Midbrain (tissue), 1 donor: ENCODE data around the gene IFIT5.
"Not testable (repeated sequence)": the region's sequence is repeated elsewhere in the genome, so short reads cannot be mapped to it uniquely, and the experiment has no call there.

Source experiments
- DNase-seq: peaks from one replicate; lab custom pipeline; 2025; lab: John Stamatoyannopoulos, UW

IFIT5 gene

DNA sequence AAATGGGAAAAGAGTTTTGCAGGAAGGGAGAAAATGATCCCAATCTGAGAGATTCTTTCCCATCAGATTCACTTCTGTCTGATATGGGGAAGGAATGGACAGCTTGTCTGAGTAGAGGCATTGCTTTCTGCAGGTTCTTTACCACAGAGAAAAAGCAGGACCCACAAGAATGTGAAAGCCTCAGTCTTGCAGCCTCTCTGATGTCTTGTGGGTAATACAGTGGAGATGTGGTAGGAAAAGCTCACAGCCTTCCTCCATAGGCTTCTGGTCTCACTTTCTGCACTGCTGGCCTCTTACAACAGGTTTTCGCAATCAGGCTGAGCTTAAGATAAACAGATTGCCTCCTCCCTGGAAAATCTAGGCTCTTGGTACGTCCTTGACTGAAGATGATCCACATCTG, 21.4 kb upstream of the IFIT5 start:
- peak; percentile 51 for DNase-seq

DNA sequence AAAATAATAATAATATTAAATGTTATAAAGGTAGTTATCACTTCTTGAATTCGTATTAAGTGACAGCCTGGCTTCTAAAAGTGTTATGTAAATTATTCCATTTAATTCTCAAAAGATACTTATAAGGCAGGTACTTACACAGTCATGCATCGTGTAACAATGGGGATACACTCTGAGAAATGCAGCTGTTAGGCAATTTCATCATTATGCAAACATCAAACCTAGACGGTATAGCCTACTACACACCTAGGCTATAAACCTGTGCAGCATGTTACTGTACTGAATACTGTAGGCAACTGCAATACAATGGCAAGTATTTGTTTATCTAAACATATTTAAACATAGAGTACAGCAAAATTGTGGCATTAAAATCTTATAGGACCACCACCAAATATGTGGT, 20.5 kb upstream of the IFIT5 start:
- DNase-seq: no peak

DNA sequence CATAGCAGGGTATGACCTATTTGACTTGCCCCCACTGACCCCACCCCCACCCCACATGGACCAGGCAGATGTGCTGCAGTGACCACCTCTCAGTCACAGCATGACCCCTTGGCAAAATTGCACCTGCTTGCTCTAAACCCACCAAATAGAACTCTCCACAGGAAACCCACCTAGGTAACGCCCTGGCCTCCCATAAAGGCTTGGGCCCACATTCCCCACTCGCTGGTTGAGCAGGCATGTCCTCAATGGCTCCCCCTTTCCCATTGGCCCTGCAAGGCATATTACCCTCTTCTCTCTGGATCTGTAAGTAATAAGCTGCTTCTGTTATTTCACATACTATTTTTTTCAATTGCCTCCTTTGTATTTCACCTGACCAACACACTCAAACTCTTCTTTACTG, 19.2 kb upstream of the IFIT5 start:
- DNase-seq: no peak

DNA sequence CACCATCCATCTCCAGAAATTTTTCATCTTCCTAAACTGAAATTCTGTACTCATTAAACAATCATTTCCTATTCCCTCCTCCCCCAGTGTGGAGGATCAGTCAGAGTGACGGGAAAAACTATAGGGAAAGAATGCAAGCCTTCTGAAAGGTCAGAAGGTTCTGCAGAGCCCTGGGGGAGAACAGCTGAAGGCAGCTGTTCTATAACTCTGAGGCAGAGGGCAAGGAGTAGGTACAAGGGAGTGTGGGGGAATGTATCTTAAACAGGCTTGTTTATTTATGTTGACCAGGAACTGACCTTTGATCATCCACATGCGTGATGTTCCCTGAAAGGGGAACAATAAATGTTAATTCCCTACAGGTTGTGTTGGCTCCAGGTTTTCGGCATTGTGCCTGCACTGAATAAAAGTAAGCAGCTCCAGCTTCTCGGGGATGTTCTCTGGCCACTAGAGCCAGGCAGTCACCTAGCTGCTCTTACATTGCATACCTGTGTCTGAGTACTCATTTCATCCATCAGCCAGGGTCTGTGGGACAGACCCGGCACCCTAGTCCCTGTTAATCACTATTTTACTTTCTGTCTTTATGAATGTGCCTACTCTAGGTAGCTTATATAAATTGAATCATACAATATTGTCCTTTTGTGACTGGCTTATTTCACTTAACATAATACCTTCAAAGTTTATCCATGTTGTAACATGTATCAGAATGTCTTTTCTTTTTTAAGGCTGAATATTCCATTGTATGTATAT, 16.2 kb upstream of the IFIT5 start:
- no peak for DNase-seq

DNA sequence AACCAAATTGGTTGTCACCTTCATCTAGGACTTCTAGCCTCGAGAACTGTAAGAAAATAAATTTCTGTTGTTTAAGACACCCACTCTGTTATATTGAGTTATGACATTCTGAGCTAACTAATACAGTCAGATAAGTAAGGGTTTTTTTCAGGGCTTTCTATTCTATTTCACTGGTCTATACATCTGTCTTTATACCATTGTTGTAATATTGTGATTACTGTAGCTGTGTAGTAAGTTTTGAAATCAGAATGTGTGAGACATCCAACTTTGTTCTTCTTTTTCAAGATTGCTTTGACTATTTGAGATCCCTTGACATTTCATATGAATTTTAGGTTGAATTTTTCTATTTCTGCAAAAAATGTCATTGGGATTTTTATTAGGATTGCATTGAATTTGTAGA, 14.4 kb upstream of the IFIT5 start:
- DNase-seq: no peak

DNA sequence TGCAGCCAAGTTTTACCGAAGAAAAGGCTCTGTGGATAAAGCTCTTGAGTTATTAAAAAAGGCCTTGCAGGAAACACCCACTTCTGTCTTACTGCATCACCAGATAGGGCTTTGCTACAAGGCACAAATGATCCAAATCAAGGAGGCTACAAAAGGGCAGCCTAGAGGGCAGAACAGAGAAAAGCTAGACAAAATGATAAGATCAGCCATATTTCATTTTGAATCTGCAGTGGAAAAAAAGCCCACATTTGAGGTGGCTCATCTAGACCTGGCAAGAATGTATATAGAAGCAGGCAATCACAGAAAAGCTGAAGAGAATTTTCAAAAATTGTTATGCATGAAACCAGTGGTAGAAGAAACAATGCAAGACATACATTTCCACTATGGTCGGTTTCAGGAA, 11.3 kb upstream of the IFIT5 start:
- DNase-seq: no peak

DNA sequence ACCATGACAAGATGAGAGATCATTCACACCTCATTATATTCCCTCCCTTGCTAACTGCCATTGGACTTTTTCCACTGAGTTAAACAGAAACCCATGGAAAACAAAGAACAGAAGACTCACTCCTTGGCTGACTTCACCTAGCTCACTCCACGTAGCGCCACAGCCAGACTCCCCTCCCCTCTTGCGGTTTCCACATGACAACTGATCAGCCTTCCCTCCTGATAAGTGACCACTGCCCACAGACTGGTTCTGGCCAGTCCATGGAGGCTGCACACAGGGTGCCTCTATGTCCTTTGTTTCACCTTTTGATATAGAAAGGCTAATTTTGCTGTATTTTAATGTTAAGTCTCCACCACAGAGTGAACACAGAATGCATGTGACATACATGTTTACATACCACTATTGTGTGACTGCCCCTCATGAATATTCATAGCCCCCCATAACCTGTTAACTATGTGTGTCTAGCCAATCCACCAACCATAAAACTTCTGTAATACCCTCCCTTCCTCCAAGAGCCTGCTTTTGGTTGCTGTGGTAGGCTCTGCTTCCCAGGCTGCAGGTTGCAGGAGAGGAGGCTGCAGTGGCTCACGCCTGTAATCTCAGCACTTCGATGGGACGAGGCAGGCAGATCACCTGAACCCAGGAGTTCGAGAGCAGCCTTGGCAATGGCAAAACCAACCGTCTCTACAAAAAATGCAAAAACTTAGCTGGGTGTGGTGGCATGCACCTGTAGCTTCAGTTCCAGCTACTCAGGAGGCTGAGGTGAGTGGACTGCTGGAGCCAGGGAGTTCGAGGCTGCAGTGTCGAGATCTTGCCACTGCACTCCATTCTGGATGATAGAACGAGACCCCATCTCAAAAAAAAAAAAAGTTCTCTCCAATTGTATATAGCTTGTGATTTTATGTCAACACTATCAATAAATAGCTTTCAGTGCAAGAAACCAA, 10.0 kb upstream of the IFIT5 start:
- no peak for DNase-seq

DNA sequence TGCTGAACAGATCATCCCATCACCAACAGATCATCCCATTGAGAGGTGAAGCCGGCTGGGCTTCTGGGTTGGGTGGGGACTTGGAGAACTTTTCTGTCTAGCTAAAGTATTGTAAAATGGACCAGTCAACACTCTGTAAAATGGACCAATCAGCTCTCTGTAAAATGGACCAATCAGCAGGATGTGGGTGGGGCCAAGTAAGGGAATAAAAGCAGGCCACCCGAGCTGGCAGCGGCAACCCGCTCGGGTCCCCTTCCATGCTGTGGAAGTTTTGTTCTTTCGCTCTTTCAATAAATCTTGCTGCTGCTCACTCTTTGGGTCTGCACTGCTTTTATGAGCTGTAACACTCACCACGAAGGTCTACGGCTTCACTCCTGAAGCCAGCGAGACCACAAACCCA, 8.2 kb upstream of the IFIT5 start:
- not testable (repeated sequence) for DNase-seq

DNA sequence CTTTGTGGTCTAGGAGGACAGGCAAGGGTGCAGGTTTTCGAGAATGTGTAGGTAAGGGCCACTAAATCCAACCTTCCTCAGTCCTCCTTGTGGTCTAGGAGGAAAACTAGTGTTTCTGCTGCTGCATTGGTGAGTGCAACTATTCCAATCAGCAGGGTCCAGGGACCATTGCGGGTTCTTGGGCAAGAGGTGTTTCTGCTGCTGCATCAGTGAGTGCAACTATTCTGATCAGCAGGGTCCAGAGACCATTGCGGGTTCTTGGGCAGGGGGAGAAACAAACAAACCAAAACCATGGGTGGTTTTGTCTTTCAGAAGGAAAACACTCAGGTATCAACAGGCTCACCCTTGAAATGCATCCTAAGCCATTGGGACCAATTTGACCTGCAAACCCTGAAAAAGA, 6.6 kb upstream of the IFIT5 start:
- not testable (repeated sequence) for DNase-seq

DNA sequence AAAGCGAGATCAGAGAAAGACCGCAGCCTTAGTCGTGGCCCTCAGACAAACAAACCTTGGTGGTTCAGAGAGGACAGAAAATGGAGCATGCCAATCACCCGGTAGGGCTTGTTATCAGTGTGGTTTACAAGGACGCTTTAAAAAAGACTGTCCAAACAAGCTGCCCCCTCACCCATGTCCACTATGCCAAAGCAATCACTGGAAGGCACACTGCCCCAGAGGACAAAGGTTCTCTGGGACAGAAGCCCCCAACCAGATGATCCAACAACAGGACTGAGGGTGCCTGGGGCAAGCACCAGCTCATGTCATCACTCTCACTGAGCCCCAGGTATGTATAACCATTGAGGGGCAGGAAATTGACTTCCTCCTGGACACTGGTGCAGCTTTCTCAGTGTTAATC, 5.1 kb upstream of the IFIT5 start:
- not testable (repeated sequence) for DNase-seq

DNA sequence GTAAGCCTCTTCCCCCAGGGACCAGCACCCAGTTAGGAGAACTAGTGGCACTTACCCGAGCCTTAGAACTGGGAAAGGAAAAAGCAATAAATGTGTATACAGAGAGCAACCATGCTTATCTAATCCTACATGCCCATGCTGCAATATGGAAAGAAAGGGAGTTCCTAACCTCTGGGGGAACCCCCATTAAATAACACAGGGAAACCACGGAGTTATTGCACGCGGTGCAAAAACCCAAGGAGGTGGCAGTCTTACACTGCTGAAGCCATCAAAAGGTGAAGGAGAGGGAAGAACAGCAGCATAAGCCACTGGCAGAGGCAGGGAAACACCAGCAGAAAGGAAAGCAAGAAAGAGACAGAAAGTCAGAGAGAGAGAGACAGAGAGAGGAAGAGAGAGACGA, 3.8 kb upstream of the IFIT5 start:
- DNase-seq: not testable (repeated sequence)

DNA sequence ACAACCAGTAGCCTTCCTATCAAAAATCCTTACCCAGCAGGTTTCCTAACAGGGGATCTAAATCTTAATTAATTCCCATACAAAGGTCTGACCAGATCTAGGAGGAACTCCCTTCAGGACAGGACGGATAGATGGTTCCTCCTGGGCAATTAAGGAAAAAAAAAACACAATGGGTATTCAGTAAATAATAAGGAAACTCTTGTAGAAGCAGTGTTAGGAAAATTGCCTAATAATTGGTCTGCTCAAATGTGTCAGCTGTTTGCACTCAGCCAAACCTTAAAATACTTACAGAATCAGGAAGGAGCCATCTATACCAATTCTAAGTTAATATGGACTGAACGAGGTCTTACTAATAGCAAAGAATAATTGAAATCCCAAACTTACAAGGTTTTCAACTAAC, 3.2 kb upstream of the IFIT5 start:
- DNase-seq: not testable (repeated sequence)

DNA sequence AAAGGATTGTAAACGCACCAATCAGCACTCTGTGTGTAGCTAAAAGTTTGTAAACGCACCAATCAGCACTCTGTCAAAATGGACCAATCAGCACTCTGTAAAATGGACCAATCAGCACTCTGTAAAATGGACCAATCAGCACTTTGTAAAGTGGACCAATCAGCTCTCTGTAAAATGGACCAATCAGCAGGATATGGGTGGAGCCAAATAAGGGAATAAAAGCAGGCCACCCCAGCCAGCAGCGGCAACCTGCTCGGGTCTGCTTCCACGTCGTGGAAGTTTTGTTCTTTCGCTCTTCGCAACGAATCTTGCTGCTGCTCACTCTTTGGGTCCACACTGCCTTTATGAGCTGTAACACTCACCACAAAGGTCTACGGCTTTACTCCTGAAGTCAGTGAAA, 2.1 kb upstream of the IFIT5 start:
- DNase-seq: not testable (repeated sequence)

DNA sequence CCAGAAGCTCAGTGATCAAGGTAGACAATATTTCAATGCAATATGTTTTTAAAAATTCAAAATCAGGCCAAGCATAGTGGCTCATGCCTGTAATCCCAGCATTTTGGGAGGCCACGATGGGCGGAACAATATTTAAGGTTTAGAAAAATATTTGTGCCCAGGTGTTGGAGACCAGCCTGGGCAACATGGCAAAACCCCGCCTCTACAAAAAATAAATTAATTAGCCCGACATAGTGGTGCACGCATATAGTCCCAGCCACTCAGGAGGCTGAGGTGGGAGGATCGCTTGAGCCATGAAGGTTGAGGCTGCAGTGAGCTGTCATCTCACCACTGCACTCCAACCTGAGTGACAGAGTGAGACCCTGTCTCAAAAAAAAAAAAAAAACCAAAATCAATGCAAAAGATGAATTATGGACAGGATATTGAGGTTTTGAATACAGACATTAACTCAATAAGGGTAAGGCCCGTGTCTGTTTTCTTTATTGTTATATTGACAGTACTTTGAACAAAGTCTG, 913 bp upstream of the IFIT5 start:
- DNase-seq: no peak

DNA sequence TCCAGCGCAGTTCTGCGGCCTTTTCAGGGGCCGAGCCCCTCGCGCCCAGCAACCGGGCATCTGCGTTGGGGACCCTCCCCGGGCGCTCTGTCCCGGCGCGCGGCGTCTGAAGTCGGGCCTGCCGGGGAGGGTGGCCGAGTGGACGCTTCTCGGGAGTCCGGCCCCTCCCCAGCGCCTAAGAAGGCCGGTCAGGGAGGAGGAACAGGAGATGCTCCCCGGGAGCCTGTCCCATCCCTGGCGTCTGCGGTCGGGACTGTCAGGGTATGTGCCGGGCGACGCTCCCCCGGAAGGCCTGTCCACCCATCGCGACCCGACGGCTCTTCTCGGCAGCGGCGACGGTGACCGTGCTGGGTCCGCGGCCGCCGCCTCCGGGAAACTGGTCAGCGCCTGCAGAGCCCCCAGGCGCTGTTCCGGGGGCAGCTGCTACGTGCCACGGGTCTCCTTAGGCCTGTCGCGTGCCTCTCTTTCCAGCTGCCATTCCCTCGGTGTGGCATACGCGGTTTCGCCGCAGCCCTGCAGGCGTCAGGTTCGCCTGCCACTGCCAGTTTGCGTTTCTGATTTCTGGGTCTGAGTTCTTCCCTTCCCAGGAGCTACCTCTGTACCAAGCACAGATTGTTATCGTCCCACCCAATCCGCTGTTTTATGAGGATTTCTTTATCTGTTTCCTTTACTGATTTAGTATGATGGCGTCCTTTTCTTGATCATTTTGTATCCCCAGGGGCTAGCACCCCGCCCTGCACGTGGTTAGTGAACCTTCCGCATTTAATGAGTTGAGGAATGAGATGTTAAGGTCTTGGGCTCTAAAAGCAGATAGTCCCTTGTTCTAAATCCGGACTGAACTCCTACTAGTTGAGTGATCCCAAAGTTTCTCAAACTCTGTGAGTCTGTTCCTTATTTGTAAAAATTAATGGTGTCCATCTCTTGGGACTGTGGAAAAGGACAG, 782 bp downstream of the IFIT5 start:
- peak; percentile 68 for DNase-seq

DNA sequence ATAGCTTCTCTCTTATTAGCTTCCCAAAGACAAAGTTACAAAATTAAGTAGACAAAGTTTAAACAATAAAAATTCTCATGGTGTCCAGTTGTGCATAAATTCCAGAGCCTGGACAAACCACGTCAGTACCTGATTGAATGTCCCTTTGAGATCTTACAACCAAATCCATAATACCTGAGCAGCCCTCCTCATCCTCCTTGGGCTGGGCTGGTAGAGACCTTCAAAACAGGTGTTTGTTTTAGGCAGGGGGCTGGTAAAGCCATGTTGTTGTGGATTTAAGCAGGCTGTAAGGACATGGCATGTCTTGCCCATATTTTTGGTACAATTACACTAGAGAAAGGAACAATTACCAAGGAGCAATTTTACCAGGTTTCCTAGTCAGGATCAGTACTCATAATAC, 2.1 kb downstream of the IFIT5 start:
- no peak for DNase-seq

DNA sequence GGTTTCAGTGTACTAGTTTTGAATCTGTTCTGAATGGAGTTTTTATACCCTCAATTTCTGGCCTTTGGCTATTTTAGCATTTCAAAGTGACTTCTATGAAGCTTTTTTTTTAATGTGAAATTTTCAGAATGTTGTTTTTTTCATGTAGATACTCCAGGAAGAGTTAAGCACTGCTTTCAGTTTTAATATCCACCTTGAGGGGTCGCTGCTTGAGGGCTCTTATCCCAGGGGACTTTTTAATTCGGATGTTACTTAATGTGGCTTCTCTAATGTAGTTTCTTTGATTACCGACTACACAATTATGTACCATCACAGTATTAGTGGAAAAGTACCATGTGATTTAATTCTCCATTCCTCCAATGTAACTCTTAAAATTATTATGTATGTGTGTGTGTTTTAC, 5.2 kb downstream of the IFIT5 start:
- no peak for DNase-seq

DNA sequence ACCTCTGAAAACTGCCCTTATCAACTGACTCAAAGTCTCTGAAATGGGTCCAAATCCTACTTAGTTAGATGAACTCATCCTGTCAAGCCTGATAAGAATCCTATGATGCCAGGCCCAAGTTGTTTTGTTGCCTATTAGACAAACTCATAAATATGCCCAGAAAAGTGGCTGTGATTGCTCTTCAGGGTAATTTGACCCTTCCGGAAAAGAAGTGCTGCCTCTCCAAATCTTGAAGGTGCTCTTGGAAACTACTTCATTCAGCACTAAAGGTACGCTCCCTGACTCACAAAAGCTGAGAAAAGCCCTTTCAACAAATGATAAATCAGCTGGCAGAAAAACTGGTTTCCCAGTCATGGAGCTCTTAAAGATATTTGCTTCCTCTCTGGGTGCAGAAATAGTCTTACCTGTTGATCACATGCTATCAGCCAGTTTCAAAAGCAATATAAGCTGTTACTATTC, 6.7 kb downstream of the IFIT5 start:
- DNase-seq: no peak

DNA sequence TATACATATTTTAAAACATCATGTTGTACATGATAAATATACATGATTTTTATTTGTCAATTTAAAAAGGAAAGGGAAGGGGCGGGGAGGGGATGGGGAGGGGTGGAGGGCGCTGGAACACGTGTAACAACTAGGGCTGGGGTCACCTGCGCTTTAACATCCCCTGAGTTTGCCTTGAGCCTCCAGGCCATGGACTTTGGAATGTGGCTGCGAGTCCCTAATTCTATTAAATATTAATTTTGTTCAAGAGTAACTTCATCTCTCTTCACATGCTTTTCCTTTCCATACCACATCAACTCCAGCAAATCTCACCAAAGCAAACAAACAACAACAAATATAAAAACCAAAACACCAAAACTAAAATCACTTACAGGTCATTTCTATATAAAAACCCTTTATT, 10.6 kb downstream of the IFIT5 start:
- DNase-seq: no peak

DNA sequence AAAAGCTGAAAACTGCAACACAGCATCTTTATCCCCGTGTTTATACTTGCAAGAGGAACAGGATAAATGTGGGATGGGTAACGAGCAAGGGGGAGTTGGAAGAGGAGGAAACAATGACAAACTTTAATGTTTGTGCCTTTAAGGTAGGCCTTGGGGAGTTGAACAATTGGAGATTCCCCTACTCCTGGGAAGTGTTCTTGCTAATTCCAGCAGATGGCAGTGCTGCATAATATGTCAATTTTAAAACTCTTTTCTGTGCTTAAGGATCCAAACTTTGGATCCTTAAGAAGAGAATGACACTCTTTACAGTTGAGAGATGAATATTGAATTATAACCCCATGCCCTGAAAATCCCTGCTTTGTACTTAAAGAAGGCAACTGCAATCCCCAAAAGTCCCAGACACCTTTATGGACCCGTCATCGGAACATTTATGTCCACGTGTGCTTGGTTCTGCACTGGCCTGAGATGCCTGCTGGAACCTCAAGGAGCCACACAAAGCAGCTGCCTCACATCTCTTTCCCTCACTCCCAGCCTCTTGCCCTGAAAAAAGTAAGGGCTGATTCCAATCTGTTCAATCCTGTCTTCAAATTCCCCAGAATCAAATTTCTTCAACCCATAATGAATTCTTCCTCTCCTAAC, 12.0 kb downstream of the IFIT5 start:
- DNase-seq: peak; percentile 54

DNA sequence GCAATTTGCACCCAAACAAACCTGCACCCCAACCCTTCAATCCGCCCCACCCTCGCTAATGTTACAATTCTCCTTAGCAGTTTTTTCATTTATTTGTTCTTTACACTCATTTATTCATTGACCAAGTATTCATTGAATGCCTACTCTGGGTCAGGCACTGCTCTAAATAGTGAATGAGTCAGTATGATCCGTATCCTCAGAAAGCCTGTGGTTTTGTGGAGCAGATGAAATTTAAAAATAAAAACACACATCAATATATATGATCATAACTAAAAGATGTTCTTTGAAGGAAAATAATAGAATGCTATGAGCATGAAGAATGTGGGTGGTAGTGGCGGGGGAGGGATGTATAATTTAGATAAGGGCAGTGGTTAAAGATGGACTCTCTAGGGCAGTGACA, 13.3 kb downstream of the IFIT5 start:
- no peak for DNase-seq
